Hematopoietic multipotent progenitor cell treated with erythropoietin and hydrocortisone succinate and interleukin-3 and kit ligand, for 4 days (in vitro differentiated cells): ENCODE measurements around the gene DOCK9.
A peak's percentile ranks its signal among the peaks of the same experiment; 100 is the strongest.

Source experiments
- DNase-seq: peaks from one replicate; pipeline ENCODE4 v3.0.0-alpha.2; 2015

Gene DOCK9

DNA sequence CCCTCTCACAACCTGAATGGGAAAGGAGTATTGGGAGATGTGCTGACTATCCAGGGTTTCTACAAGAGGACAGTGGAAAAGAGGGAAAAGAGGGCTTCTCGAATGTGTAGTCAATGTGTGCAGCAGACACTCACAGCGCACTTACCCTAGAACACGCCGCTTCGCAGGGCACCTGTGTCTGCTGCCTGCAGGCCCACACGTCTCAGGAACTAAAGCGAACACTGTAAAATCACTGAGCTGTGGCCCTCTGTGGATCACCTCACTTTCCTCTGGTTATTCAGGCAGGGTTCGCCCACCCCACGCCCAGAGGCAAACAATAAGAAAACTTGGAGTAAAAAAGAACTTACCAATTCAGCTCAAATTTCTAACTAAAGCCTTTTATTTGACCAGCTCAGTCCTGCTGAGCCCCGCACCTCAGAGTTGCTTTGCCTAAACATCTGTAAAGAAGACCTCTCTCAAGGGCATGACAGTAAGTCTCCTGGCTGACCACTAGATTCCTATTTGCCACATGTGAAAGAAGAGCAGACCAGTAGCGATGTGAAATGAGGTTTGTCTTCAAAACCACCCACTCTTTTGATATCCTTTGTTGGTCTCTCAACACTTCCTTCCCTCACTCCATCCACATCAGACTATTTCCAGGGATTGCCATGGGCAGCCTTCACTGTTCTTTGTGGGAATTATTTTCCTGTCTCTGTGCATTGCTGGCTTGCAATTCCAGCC is 19.3 kb upstream of the DOCK9 start:
- DNase-seq = no peak

DNA sequence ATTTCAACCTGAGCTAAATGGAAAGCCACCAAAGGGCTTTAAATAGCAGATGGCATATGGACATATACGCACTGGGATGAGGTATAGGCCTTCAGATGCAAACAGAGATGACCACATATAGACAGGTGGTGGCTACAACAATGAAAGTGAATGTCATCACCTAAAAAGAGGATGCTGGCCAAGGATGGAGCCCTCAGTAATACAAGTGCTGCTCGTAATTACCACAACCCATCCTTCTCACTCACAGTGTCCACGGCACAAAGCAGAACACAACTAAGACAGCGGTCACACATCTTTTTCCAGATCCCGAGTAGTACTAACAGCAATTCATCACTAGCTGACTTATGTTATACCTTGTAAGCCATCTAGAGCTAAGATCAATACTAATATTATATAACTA is 18.2 kb upstream of the DOCK9 start:
- DNase-seq = no peak

DNA sequence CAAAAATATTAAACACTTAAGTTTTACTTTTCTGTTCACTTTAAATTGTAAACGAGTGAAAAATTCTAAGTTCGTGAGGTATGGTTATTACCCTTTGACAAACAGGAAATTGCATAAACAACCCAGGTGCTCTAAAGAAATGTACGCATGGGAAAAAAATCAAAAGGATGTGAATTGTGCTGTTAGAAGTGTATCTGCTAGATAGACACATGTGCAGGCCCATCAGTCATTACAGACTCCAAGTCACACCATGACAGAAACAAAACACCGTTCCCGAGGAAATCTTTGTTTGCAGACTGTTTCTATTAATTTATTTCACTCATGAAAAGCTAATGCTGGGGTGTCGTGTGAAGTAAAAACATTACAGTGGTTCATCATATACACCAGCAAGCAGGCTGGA is 17.0 kb upstream of the DOCK9 start:
- no peak for DNase-seq

DNA sequence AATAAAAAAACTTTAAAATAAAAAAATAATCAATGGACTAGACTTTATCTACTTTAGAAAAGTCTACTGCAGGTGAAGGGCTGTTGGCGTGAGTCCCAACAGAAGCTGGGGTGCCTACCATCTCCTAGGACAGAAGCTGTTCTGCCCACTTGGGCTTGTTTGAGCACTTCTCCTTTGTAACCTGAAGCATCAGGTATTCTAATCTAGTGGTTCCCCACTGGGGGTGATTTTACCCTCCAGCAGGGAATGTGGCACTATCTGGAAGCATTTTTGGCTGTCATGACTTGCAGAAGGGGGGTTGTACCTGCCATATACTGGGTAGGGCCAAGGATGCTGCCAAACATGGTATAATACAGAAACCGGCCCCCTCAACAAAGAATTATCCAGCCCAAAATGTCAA is 16.2 kb upstream of the DOCK9 start:
- no peak for DNase-seq

DNA sequence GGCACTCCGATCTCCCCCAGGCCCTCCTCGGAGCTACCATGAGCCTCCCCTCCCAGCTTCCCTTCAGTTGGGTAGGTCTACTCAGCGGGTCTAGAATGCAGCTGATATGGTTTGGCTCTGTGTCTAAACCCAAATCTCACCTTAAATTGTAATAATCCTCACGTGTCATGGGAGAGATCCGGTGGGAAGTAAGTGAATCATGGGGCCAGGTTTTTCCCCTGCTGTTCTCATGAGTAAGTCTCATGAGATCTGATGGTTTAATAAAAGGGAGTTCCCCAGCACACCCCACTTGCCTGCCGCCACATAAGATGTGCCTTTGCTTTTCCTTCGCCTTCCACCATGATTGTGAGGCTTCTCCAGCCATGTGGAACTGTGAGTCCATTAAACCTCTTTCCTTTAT is 14.5 kb upstream of the DOCK9 start:
- DNase-seq = no peak

DNA sequence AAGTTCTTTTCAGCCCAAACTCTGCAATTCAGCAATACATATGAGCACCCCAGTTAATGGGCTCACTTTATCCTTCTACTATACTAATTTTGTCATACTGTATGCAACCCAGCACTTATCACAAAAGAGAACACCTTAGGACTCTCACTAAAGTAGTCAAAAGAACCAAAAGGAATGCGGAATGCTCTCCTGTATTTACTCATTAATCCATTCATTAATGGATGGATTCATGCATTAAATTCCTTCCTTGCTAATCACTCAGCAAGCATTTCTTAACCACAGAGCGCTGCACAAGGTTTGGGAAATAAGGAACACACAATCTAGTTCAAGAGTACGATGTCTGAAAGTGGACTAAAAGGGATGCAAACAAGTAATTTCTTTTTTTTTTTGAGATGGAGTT is 12.8 kb upstream of the DOCK9 start:
- DNase-seq = no peak

DNA sequence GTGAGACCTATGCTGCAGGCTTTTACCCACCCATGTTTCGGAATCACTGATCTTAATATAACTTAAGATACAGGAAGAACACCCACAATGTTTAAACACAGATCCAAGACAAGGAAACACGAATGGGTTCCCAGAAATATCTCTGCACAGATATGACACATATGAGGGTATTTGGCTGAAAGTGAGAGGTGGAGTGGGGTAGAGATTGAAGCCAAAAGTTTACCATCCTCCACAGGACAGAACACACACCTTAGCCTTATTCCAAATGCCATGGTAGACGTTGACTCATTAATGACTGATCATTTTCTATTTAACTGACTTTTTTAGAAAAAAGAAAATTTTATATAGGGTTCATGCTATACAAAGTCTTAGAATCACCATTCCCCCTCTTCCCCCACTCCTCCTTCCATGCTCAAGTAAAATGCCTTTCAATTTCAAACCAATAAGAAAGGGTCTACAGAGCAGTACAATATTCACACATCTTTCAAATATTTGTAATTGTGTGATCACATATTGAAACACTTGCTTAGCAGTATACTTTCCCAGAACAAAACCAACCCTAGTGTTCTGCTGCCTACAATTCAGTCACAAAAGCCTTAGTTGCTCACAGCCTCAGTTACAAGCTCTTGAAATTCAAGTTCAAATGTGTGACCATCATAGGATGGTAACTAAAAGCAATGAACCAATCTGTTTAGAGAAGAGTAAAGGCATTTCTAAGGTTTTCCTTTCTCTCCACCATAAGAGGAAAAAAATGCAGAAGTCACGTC is 11.8 kb upstream of the DOCK9 start:
- no peak for DNase-seq

DNA sequence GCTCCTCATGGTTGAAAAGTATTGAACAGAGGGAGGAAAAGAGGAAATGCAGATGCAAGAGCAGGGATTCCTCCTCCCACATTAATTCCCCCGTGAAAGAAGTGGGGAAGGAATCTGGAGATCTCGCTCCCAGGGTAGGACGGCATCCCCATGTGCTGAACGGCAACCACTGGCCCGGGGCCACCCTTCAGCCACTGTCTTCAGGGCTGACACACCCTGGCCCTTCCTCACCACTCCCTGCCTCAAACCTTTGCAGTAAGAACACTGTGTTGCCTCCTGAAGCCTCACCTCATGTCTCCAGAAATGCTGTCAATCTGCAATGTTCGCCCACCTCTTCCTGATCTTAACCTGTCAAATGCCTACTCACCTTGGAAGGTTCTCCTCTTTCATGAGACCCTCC is 10.9 kb upstream of the DOCK9 start:
- DNase-seq = no peak

DNA sequence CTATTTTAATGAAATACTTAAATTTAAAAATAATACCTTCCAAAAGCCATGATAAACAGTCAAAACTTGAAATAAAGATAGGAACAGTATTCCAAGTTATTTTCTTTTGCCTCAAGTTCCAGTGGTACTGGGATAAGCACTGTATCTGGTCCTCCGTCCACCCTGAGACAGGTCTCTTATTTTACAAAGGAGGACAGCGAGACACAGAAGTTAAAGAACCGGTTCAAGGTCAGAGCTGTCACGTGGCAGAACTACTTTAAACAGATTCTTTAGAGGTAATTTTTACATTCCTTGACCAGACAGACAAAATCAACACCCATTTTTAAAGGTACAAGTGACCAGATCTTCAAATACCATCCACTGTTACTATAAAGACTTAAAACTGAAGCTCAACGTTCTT is 10.4 kb upstream of the DOCK9 start:
- no peak for DNase-seq

DNA sequence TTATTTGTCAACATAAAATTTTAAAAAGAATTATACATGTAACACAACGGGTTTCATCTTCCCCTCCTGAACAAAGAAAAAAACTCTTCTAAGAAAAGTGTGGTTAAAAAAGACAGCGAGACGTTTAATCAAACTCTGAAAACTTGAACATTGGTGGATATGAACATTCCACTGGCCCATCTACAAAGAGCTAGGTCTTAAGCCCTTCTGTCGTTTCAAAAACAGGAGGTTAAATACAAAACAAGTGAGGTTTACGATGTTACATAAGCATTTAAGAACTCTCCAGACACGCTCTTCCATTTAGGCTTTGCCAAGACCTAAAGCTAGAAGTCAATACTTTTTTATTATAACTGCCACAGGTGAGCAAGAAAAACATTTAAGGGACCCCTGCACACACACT is 9.4 kb upstream of the DOCK9 start:
- DNase-seq = no peak

DNA sequence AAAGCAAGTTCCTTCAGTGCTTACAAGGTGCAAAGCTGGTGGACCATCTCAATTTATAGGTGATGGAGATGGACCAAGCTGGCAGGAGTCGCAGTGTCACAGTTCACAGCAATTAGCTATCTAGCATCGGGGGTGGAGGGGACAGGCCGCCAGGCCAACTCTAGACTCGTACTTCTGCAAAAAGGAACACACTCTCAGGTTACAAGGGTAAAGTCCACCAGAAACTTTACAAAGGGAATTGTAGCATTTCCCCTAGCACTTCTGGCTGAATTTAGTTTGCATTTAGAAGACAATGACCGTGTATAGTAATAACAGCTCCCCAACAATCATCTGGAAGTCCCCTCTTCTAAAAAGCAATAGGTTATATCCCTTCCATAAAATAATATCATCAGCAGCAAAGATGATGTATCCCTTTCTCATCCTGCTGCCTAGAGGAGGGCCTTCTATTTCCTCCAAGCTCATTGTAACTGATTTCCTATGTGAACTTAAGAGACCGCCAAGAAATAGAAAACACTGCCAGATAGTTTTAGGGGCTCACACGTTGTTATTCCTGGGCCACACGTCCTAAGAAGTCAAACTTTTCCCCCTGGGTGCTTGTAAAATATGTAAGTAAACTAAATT is 8.5 kb upstream of the DOCK9 start:
- DNase-seq = no peak

DNA sequence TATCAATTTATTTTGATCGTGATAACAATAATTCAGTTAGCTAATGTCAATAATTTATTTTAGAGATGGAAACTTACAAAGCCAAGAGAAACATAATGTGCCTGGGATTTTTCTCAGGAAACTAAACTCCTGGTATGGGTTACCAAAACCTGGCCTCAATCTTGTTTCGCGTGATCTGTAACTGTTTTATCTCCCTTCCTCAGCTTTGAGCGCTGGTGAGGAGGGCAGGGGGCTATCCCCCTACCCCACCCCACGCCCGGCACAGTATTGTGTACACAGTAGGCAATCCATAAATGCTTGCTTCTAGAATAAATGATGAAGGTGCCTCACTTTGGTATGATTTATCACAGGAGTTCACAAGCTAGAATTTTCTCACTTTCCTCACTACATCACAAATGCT is 7.7 kb upstream of the DOCK9 start:
- DNase-seq = no peak

DNA sequence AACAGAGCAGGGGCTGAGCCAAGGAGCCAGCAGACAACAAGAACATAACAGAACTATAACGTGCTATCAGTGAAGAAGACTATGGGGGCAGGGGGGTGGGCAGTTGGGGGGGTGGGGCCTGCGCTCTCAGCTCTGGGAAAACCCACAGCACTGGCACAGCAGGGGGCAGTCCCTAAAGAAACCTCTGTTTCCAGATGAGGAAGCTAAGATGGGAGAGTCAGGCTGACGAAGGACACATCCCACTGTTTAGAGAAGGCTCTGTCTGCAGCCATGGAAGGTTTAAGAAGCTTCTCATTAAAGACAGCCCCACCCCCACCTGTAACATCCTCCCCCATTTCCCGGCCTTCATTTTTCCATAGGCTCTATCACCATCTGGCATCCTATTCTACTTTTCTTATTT is 7.1 kb upstream of the DOCK9 start:
- no peak for DNase-seq

DNA sequence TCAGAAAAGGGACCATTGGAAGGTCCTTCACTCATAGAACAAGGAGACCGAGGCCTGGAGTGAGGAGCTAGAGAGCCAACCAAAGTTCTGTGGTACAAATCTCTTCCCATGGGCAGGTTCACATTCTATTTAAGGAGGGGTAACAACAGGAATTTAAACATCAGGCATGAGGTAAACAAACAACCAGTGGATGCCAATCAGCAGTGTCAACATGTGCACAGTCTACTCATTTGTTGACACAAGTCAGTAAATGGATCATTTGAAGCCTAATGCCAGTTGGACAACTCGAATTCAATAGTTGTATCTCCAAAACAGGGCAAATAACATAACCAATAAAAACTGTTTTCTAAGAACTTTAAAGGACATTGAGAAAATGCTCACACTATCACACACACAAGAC is 6.3 kb upstream of the DOCK9 start:
- no peak for DNase-seq

DNA sequence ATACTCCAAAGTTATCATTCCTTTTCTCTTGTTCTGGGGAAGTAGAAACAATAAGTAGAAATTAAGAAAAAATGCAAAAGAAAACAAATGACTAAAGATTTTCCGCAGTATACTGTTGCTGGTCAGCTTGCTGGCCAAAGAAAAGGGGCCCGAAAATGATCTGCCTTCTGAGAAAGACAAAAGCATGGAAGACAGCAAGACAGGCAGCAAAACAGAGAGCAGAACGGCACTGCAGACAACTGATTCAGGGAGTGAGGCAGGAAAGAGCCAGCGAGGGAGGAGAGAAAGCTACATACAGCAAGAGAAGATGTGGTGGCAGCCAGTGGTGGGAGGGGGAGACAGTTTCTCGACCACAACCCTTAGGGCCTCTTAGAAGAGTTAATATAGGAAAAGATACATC is 5.3 kb upstream of the DOCK9 start:
- DNase-seq = no peak

DNA sequence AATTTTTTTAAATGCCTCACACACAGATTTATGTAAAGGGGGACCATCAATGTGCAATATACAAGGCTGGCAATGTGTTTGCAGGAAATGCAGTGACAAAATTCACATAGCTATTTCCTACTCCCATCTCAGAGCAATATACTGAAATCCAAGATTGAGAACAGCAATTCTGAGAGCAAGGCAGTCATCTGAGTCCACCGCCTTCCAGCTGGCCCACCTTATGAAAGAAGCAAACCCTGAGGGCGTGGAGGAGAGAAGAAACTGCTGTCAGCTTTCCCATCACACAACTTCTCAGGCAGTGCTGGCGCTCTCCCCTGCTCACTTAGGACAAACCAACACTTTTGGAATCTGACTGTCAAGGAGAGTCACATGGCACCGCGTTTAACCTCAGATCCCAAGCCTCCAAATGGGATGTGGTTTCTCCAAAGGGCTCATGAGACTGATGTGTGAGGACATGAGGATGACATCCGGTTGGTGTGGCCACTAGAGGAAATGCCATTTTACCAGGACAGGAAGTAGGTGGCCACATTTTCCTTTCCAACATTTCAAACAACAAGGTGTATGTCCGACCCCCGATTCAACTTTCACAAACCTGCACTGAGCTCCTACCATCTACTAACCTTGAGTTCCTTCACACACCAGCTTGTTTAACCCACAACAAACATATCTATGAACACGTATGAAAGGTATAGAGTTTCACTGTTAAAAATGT is 3.7 kb upstream of the DOCK9 start:
- no peak for DNase-seq

DNA sequence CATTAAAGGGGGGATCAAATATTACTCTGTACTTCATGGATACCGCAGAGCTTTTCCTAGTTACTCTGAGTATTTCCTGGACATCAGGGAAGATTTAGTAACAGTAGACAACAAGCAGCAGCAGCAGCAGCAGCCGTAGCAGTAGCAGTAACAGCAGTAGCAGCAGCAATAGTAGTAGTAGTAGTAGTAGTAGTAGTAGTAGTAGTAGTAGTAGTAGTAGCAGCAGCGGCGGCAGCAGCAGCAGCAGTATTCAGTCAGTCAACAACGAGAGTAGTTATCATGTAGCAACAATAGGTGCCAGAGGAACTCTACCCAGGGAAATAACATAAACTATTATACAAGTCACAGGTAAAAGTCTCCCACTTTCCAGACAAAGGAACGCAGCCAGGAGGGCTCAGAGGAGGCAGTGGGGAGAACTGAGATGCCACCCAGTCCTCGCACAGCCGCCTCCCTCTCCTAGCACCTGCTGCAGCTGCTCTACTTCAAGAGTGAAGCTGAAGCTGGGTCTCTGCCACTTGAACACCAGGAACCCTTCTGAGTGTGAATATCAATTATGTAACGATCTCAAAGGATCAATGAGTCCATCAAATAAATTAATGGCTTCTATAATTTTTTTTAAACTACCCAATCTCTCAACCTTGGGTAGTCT is 1.3 kb upstream of the DOCK9 start:
- DNase-seq = no peak

DNA sequence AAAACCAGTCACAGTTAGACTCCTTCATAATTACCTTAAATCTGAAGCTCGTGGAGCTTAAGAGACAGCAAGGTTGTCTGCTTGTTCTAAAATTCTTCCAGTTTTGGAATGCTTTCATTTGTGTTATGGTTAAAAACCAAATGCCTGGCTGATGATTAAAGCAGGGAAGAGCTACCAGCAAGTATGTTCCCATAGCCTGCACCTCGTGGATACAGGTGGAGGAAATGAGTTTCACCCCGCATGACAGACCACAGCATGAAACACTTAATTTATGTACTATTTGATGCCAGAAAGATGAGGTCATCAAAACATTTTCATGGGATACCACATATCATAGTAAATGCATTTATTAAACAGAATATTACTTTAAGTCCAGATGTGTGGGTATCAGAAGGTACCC is 416 bp upstream of the DOCK9 start:
- DNase-seq = no peak

DNA sequence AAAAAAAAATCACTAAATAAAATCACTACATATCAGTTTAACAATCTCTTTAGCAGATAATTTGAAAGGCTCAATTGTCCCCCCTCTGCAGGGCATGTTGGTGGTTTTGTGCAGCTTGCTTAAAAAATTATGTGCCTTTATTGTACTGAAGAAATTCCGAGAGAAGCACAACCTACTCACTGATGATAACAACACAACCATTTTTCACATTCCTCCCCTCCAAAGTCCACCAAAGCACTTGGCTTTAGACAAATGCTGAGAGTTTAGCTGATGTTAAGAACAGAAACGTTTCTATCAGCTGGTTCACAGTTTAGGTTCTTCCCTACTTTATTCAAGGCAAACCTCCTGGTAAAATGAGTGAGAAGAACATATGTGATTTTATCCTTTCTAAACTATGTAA is 923 bp downstream of the DOCK9 start:
- DNase-seq = no peak

DNA sequence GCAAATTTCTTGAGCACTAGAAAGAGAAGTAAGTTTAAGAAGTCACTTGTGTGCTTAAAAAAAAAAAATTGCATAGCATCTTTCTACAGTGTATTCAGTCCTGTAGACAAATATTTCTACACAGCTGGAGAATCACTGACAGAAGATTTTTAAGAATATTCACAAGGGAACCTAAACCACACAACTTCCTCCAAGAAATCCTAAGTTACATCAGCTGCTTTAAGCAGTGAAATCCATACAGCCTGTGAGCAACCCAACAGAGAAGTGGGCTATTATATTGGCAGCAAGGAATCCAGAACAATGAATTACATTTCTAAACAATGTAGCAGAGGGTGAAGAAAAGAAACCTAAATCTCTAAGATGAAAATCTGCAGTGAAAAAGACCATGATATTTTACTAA is 1.5 kb downstream of the DOCK9 start:
- peak; percentile 11 for DNase-seq

DNA sequence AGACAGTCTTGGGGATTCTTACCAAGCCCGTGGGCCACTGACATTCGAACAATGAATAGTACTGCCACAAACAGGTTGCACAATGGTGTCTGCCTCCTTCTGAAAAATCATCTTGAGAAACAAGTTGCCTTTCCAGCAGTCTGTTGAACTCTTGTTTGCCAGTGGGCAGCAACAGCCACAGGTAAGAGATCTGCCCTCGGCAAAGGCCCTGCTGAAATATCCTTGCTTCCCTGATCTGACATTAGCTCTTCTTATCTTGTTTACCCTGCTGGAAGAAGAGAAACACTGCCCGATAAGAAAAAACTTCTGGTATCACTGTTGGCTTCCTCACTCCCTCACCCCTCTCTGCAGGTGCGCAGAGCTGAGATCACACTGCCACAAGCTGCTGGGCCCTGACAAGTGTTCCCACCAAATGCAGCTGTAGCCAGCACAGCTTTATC is 2.0 kb downstream of the DOCK9 start:
- peak; percentile 43 for DNase-seq

DNA sequence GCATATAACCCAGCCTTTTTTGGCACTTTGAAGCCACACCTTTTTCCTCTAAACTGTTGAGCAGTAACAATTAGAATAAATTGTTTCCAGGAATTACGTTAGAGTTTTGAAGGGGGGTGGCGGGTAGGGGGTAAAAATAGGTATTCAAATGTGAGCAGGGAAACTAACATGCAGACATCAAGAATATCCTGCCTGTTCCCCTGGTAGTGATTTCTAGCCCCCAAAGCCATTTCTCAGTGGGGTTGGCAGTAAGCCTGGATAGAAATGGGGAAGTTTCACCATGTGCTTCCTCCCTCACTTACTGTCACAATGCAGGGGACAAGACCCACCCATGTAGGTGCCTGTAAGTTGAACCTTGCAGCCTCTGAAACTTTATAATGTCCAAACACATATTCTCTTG is 3.8 kb downstream of the DOCK9 start:
- peak; percentile 82 for DNase-seq

DNA sequence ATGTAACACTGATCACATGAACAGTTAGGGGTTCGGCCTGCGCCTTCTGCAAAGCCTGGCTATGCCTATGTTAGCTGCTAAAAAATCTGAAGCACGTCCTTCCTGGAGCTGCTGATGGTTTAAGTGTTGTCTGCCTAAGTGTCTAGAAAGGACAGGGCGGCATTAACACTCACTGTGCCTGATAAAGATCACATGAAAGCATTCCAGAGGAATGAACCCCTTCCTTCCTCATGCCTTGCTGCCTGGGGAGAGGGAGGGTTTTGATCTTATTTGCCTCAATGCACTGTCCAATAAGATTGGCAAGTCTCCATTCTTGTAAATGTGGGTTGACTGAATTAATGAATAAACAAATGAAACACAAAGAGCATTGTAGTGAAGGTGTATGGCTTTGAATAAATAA is 5.2 kb downstream of the DOCK9 start:
- no peak for DNase-seq
